Activated B cell treated with CpG ODN at 0.5 μM for 24 hours (primary cell): ENCODE data around the gene RNF207. TPM values are rescaled to one million over a fixed set of nuclear protein-coding genes. Genes with fewer than 3 reads are reported as not detected.

Experiments
- ATAC-seq: fragments of 200-7000 bp; cut with Tn5 transposase; one replicate; pipeline ENCODE4 v1.10.0; 2021; ENCODE audit warnings: low read depth, mild to moderate bottlenecking, moderate library complexity
- CTCF ChIA-PET: fragments of 350-600 bp; sonication (Branson Sonifier 250); formaldehyde crosslinking; loops from one replicate; lab custom pipeline; 2021; ENCODE audit warnings: antibody characterized with exemption; lab: Charles Lee
- POLR2A ChIA-PET: fragments of 350-600 bp; sonication (Branson Sonifier 250); formaldehyde crosslinking; loops from one replicate; lab custom pipeline; 2021; ENCODE audit warnings: antibody characterized with exemption; lab: Charles Lee
- DNase-seq: peaks from one replicate; pipeline ENCODE4 v3.0.0; 2022
- H3K27ac Mint-ChIP-seq: one replicate; pipeline ENCODE4 v1.8.0; 2020; ENCODE audit warnings: mixed read lengths
- H3K27me3 Mint-ChIP-seq: one replicate; pipeline ENCODE4 v1.8.0; 2021; ENCODE audit warnings: mixed read lengths
- H3K36me3 Mint-ChIP-seq: one replicate; pipeline ENCODE4 v1.8.0; 2021; ENCODE audit warnings: low read depth, mixed read lengths
- H3K4me1 Mint-ChIP-seq: one replicate; pipeline ENCODE4 v1.8.0; 2021; ENCODE audit warnings: mixed read lengths
- H3K4me3 Mint-ChIP-seq: one replicate; pipeline ENCODE4 v1.8.0; 2020; ENCODE audit warnings: mild to moderate bottlenecking, mixed read lengths
- H3K9me3 Mint-ChIP-seq: one replicate; pipeline ENCODE4 v1.8.0; 2020; ENCODE audit warnings: mixed read lengths
- intact Hi-C: fragments of 100-400 bp; cut with micrococcal nuclease; formaldehyde crosslinking; loops from one replicate; pipeline ENCODE4 v1.15.1; 2024
- total RNA-seq: library from RNA; stranded (reverse); gene quantifications from 2 replicates; pipeline ENCODE4 v1.2.3, GENCODE V29; 2022
- TF ChIP-seq, protein P1 (sequence below): fragments of 200-600 bp; IDR thresholded peaks from one replicate; pipeline ENCODE4 v1.8.0; 2022; ENCODE audit warnings: antibody characterized with exemption, mild to moderate bottlenecking

The RNF207 gene
- total RNA-seq, 1 donor from 2014 or later = 3.3 TPM

- POLR2A ChIA-PET = no interaction called here
- peaks cover 9% of the 10 kb centered on the region for H3K4me1 Mint-ChIP-seq
- no peaks in the 10 kb centered on the region for H3K36me3 Mint-ChIP-seq
- intact Hi-C loops = no loop called here
- CTCF ChIA-PET = no interaction called here
- no peak overlapping the region for H3K27ac Mint-ChIP-seq
- H3K9me3 Mint-ChIP-seq = no peaks in the 10 kb centered on the region
- TF ChIP-seq, protein P1, sequence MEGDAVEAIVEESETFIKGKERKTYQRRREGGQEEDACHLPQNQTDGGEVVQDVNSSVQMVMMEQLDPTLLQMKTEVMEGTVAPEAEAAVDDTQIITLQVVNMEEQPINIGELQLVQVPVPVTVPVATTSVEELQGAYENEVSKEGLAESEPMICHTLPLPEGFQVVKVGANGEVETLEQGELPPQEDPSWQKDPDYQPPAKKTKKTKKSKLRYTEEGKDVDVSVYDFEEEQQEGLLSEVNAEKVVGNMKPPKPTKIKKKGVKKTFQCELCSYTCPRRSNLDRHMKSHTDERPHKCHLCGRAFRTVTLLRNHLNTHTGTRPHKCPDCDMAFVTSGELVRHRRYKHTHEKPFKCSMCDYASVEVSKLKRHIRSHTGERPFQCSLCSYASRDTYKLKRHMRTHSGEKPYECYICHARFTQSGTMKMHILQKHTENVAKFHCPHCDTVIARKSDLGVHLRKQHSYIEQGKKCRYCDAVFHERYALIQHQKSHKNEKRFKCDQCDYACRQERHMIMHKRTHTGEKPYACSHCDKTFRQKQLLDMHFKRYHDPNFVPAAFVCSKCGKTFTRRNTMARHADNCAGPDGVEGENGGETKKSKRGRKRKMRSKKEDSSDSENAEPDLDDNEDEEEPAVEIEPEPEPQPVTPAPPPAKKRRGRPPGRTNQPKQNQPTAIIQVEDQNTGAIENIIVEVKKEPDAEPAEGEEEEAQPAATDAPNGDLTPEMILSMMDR = no peak
- ATAC-seq = no peak
- no peak for DNase-seq
- H3K4me3 Mint-ChIP-seq = no peak overlapping the region
- peaks cover 31% of the 10 kb centered on the region for H3K27me3 Mint-ChIP-seq
Measured at GRCh38 chr1:6174621-6175410, 31.1 kb upstream of the RNF207 start.

- TF ChIP-seq, protein P1 = no peak
- Mint-ChIP-seq H3K4me3 (no peak overlapping the region), H3K27me3 (peaks cover 30% of the 10 kb centered on the region), H3K4me1 (peaks cover 10% of the 10 kb centered on the region), H3K27ac (no peak overlapping the region), H3K9me3 (no peaks in the 10 kb centered on the region), H3K36me3 (no peaks in the 10 kb centered on the region)
- intact Hi-C loops = no loop called here
- ATAC-seq (no peak), DNase-seq (no peak)
- CTCF ChIA-PET = no interaction called here
- POLR2A ChIA-PET = no interaction called here
Measured at GRCh38 chr1:6175411-6175828, 30.5 kb upstream of the RNF207 start.

DNA sequence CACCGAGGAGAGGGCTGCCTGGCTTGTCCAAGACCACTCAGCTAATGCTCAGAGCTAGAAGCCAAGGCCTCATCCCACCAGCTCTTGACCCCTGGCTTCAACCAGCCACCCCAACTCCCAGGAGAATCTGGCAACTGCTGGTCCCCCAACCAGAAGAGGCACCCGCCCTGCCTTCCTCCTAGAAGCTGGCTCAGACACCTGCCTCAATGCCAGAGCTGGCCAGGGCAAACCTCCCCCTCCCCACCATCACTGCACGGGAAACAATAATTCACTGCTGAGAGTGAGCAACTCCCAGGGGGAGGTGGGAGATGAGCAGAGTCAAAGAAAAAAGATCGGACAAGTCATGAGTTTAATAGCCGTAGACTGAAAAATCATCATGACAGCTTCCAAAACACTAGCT is 29.1 kb upstream of the RNF207 start:
- H3K4me1 Mint-ChIP-seq = peaks cover 23% of the 10 kb centered on the region
- no peaks in the 10 kb centered on the region for H3K36me3 Mint-ChIP-seq
- ATAC-seq = no peak
- no peak overlapping the region for H3K4me3 Mint-ChIP-seq
- POLR2A ChIA-PET = no interaction called here
- H3K27ac Mint-ChIP-seq = no peak overlapping the region
- H3K9me3 Mint-ChIP-seq = no peaks in the 10 kb centered on the region
- H3K27me3 Mint-ChIP-seq = peaks cover 36% of the 10 kb centered on the region
- no peak for DNase-seq
- TF ChIP-seq, protein P1 = no peak
- CTCF ChIA-PET = no interaction called here
- intact Hi-C loops = no loop called here

GRCh38 chr1:6177681-6178380 is 28.1 kb upstream of the RNF207 start:
- H3K27me3 Mint-ChIP-seq = peaks cover 37% of the 10 kb centered on the region
- no peak overlapping the region for H3K4me3 Mint-ChIP-seq
- DNase-seq (no peak), ATAC-seq (no peak)
- TF ChIP-seq, protein P1 = no peak
- H3K27ac Mint-ChIP-seq = no peak overlapping the region
- peaks cover 25% of the 10 kb centered on the region for H3K4me1 Mint-ChIP-seq
- H3K36me3 Mint-ChIP-seq = no peaks in the 10 kb centered on the region
- no peaks in the 10 kb centered on the region for H3K9me3 Mint-ChIP-seq
- POLR2A ChIA-PET = no interaction called here
- CTCF ChIA-PET = no interaction called here
- intact Hi-C loops = no loop called here

DNA sequence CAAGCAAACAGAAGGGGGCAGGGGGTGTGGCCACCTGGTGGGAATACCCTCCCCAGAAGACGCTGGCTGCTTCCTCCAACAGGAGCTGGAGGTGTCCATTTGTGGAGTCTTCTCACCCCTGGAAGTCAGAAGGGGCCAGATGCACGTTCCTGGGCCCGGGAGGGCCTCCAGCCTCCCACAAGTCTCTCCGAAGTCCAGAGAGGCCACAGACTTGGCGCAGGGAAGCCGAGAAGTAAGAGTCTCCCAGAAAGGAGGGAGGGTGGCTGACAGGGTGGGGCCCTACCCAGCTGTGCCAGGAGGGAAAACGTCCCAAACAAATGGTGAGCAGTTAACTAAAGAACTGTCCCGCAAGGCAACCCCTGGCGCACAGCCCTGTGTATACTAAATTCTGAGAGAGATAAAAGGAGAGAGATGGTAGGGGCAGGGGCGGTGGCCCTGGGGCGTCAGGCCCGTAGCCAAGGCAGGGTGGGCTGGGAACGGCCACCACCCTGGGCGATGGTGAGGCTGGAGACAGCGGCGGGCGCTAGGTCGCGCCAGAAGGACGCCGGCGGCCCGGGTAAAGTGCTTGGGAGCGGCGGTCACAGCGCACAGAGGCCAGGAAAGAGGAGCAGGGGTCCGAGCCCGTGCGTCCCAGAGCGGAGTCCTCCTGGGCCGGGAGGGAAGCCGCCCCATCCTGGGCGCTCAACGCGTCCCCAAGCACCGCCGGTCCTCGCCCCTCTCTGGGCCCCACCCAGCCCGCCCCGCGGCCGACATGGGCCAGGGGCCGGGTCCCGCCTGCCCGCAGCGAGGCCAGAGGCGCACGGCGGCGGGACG is 27.0 kb upstream of the RNF207 start:
- CTCF ChIA-PET = no interaction called here

More for the DNA sequence above, 27.0 kb upstream of the RNF207 start:
- intact Hi-C loops = no loop called here
- peak overlapping the region; percentile 71 for H3K4me3 Mint-ChIP-seq
- ATAC-seq (no peak), DNase-seq (no peak)
- no peak overlapping the region for H3K27ac Mint-ChIP-seq
- TF ChIP-seq, protein P1 = no peak
- H3K4me1 Mint-ChIP-seq = peaks cover 28% of the 10 kb centered on the region
- no peaks in the 10 kb centered on the region for H3K9me3 Mint-ChIP-seq
- H3K36me3 Mint-ChIP-seq = peaks cover 4% of the 10 kb centered on the region
- POLR2A ChIA-PET = no interaction called here
- peaks cover 37% of the 10 kb centered on the region for H3K27me3 Mint-ChIP-seq
